HG02852 (cell line): ENCODE results near the gene KIF5C.
A peak's percentile ranks its signal among the peaks of the same experiment; 100 is the strongest.

Source experiments
- ATAC-seq: cut with Tn5 transposase; IDR thresholded peaks from one replicate; pipeline ENCODE4 v1.9.1; 2021; ENCODE audit warnings: mild to moderate bottlenecking, moderate library complexity; ENCODE audit not compliant: unreplicated experiment

KIF5C gene

GRCh38 chr2:148984449-148984848 lies 109.4 kb downstream of the KIF5C start:
- no peak for ATAC-seq

GRCh38 chr2:148987286-148987685 lies 112.3 kb downstream of the KIF5C start:
- ATAC-seq, result no peak

GRCh38 chr2:148988337-148988736 lies 113.3 kb downstream of the KIF5C start:
- ATAC-seq, result no peak

GRCh38 chr2:148989882-148990493 lies 115.0 kb downstream of the KIF5C start:
- ATAC-seq, result peak; percentile 96

- ATAC-seq, result no peak
Measured at GRCh38 chr2:148990968-148991367, 115.9 kb downstream of the KIF5C start.

- no peak for ATAC-seq
Measured at GRCh38 chr2:148992448-148992847, 117.4 kb downstream of the KIF5C start.

- ATAC-seq, result no peak
Measured at GRCh38 chr2:148993351-148993750, 118.3 kb downstream of the KIF5C start.

- no peak for ATAC-seq
Measured at GRCh38 chr2:148994341-148994740, 119.3 kb downstream of the KIF5C start.

- no peak for ATAC-seq
Measured at GRCh38 chr2:148996805-148997204, 121.8 kb downstream of the KIF5C start.

- ATAC-seq, result no peak
Measured at GRCh38 chr2:148998165-148998830, 123.3 kb downstream of the KIF5C start.

GRCh38 chr2:148998831-148999200 lies 123.8 kb downstream of the KIF5C start:
- ATAC-seq, result no peak

- ATAC-seq, result no peak
Measured at GRCh38 chr2:148999451-148999921, 124.5 kb downstream of the KIF5C start.

GRCh38 chr2:149000158-149000938 lies 125.3 kb downstream of the KIF5C start:
- ATAC-seq, result no peak

- ATAC-seq, result no peak
Measured at GRCh38 chr2:149001496-149001895, 126.5 kb downstream of the KIF5C start.

GRCh38 chr2:149002378-149002890 lies 127.4 kb downstream of the KIF5C start:
- ATAC-seq, result no peak

GRCh38 chr2:149002891-149003740 lies 128.1 kb downstream of the KIF5C start:
- no peak for ATAC-seq

- no peak for ATAC-seq
Measured at GRCh38 chr2:149004836-149005235, 129.8 kb downstream of the KIF5C start.

- ATAC-seq, result no peak
Measured at GRCh38 chr2:149005471-149006077, 130.5 kb downstream of the KIF5C start.

- ATAC-seq, result no peak
Measured at GRCh38 chr2:149006883-149007543, 132.0 kb downstream of the KIF5C start.

GRCh38 chr2:149008381-149008780 lies 133.4 kb downstream of the KIF5C start:
- ATAC-seq, result no peak
